ENCODE measurements around the gene RPS6KA4. TPM values are rescaled to one million over a fixed set of nuclear protein-coding genes. Genes with fewer than 3 reads are reported as not detected.
A peak's percentile ranks its signal among the peaks of the same experiment; 100 is the strongest.

Gene RPS6KA4
- polyA plus RNA-seq (46.5 to 62.7 TPM (median 52.4 TPM) in 3 replicates), polyA minus RNA-seq (57.2 to 88.9 TPM (median 85.7 TPM) in 3 replicates)
- 19.1 TPM for polyA plus RNA-seq (2011; ENCODE audit: low read depth)
- polyA plus RNA-seq (2011; cell fraction: cytosol; rRNA removed): 28.5 and 47.0 TPM in 2 replicates
- polyA plus RNA-seq (2011; cell fraction: nucleus; rRNA removed): 62.1 and 78.3 TPM in 2 replicates
- 27.9 and 94.1 TPM in 2 replicates for polyA plus RNA-seq (2012; ENCODE audit: low replicate concordance)
- polyA minus RNA-seq (2011; cell fraction: cytosol; rRNA and poly(A)+ RNA removed): 128 TPM
- polyA minus RNA-seq (2011; cell fraction: nucleus; rRNA and poly(A)+ RNA removed): 74.3 and 75.5 TPM in 2 replicates

- H3K4me3 ChIP-seq (ENCODE audit: control insufficient read depth in 2 of 3, extremely low read depth in 1 of 3, insufficient read depth in 2 of 3, low read depth in 1 of 3, low read length in 3 of 3): peak within 1 kb of the TSS; percentile 86 to 93 (median 90)
- H3K4me2 ChIP-seq (ENCODE audit: control insufficient read depth, extremely low read depth, insufficient read depth, low read depth, low read length): peak within 1 kb of the TSS; percentile 97
- peaks cover 25 to 34% of the 10 kb centered on the region in 2 experiments for H3K36me3 ChIP-seq (ENCODE audit: control insufficient read depth in 2 of 2, extremely low read depth in 1 of 2, insufficient read depth in 2 of 2, low read length in 2 of 2)
- no peak for DNase-seq (ENCODE audit: low read depth, low spot score)
- H2AFZ ChIP-seq (ENCODE audit: control insufficient read depth, low read length): peak within 1 kb of the TSS; percentile 76
- no peaks in the 10 kb centered on the region for H3K27me3 ChIP-seq (ENCODE audit: control insufficient read depth, extremely low read depth, insufficient read depth, low read length)
- H3K9me1 ChIP-seq (ENCODE audit: control insufficient read depth, extremely low read depth, insufficient read depth, low read length): peaks cover 3% of the 10 kb centered on the region
- no peaks in the 10 kb centered on the region for H3K9me3 ChIP-seq (ENCODE audit: control insufficient read depth, low read depth, low read length)
- dilution Hi-C loops (cut with MboI; ENCODE audit: extremely low pct_ligation_motif_present, low sequenced_read_pairs): no loop called here
- TF ChIP-seq CTCF (optimal IDR thresholded peaks at IDR 0.05 in 1 of 3, IDR thresholded peaks at IDR 0.05 in 1 of 3, conservative IDR thresholded peaks at IDR 0.05 in 1 of 3; ENCODE audit: extremely low read depth in 1 of 3, insufficient read depth in 2 of 3, low read length in 3 of 3): no peak
- no peak for TF ChIP-seq EZH2 (IDR thresholded peaks at IDR 0.05; ENCODE audit: low read length)
- H3K79me2 ChIP-seq (ENCODE audit: control insufficient read depth, insufficient read depth, low read length): peaks cover 35% of the 10 kb centered on the region
- peaks cover 44% of the 10 kb centered on the region for H3K4me1 ChIP-seq (ENCODE audit: control insufficient read depth, extremely low read depth, insufficient read depth, low read length)
- H4K20me1 ChIP-seq (ENCODE audit: control insufficient read depth, extremely low read depth, insufficient read depth, low read length): peaks cover 6% of the 10 kb centered on the region
- FAIRE-seq: no peak
- peak within 1 kb of the TSS; percentile 88 for H3K27ac ChIP-seq (ENCODE audit: control insufficient read depth, insufficient read depth, low read length)
- peak within 1 kb of the TSS; percentile 86 for H3K9ac ChIP-seq (ENCODE audit: control insufficient read depth, extremely low read depth, insufficient read depth, low read length)
Measured at GRCh38 chr11:64358907-64359711, at the start of gene RPS6KA4. TSS of gene RPS6KA4 (plus strand) at chr11:64359162. CDS start at chr11:64359236, 74 bp downstream.

- TF ChIP-seq CTCF (optimal IDR thresholded peaks at IDR 0.05 in 1 of 3, IDR thresholded peaks at IDR 0.05 in 1 of 3, conservative IDR thresholded peaks at IDR 0.05 in 1 of 3; ENCODE audit: extremely low read depth in 1 of 3, insufficient read depth in 2 of 3, low read length in 3 of 3): no peak
- FAIRE-seq (no peak), DNase-seq (ENCODE audit: low read depth, low spot score) (no peak)
- H2AFZ ChIP-seq (ENCODE audit: control insufficient read depth, low read length): no peak overlapping the region
- H3K36me3 ChIP-seq (ENCODE audit: control insufficient read depth in 2 of 2, extremely low read depth in 1 of 2, insufficient read depth in 2 of 2, low read length in 2 of 2): peaks cover 13 to 22% of the 10 kb centered on the region in 2 experiments
- H3K9me1 ChIP-seq (ENCODE audit: control insufficient read depth, extremely low read depth, insufficient read depth, low read length): no peaks in the 10 kb centered on the region
- no peaks in the 10 kb centered on the region for H3K9me3 ChIP-seq (ENCODE audit: control insufficient read depth, low read depth, low read length)
- H3K27ac ChIP-seq (ENCODE audit: control insufficient read depth, insufficient read depth, low read length): peak overlapping the region; percentile 15
- H3K79me2 ChIP-seq (ENCODE audit: control insufficient read depth, insufficient read depth, low read length): peaks cover 17% of the 10 kb centered on the region
- no peak overlapping the region for H3K4me3 ChIP-seq (ENCODE audit: control insufficient read depth in 2 of 3, extremely low read depth in 1 of 3, insufficient read depth in 2 of 3, low read depth in 1 of 3, low read length in 3 of 3)
- peaks cover 3% of the 10 kb centered on the region for H4K20me1 ChIP-seq (ENCODE audit: control insufficient read depth, extremely low read depth, insufficient read depth, low read length)
- dilution Hi-C loops (cut with MboI; ENCODE audit: extremely low pct_ligation_motif_present, low sequenced_read_pairs): no loop called here
- H3K4me1 ChIP-seq (ENCODE audit: control insufficient read depth, extremely low read depth, insufficient read depth, low read length): peaks cover 28% of the 10 kb centered on the region
- peak overlapping the region; percentile 13 for H3K9ac ChIP-seq (ENCODE audit: control insufficient read depth, extremely low read depth, insufficient read depth, low read length)
- no peaks in the 10 kb centered on the region for H3K27me3 ChIP-seq (ENCODE audit: control insufficient read depth, extremely low read depth, insufficient read depth, low read length)
- peak overlapping the region; percentile 19 for H3K4me2 ChIP-seq (ENCODE audit: control insufficient read depth, extremely low read depth, insufficient read depth, low read depth, low read length)
Measured at GRCh38 chr11:64312947-64313346, 46.0 kb upstream of the RPS6KA4 start.
